NCI-H2029 treated with DMSO at 0.1 percent for 48 hours (cell line): ENCODE data around the gene NFATC2IP.
"Not testable (repeated sequence)": the region's sequence is repeated elsewhere in the genome, so short reads cannot be mapped to it uniquely, and the experiment has no call there.

ENCODE experiments used
- DNase-seq: peaks from one replicate; lab custom pipeline; 2025; lab: John Stamatoyannopoulos, UW

The NFATC2IP gene

GRCh38 chr16:28999577-28999976, 48.8 kb downstream of the NFATC2IP start:
- DNase-seq, result no peak

- DNase-seq, result no peak
Observed at GRCh38 chr16:29000019-29000418, 49.3 kb downstream of the NFATC2IP start.

DNA sequence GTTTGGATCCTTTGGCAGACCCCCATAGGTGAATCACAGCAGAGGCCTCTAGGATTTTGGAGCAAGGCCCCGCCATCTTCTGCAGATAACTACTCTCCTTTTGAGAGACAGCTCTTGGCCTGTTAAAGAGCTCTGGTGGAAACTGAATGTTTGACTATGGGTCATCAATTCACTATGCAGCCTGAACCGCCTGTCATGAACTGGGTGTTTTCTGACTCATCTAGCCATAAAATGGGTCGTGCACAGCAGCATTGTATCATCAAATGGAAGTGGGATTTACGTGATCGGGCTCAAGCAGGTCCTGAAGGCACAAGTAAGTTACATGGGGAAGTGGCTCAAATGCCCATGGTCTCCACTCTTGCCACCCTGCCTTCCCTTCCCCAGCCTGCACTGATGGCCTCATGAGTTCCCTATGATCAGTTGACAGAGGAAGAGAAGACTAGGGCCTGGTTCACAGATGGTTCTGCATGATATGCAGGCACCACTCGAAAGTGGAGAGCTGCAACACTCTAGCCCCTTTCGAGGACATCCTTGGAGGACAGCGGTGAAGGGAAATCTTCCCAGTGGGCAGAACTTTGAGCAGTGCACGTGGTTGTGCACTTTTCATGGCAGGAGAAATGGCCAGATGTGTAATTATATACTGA, 53.9 kb downstream of the NFATC2IP start:
- not testable (repeated sequence) for DNase-seq

DNA sequence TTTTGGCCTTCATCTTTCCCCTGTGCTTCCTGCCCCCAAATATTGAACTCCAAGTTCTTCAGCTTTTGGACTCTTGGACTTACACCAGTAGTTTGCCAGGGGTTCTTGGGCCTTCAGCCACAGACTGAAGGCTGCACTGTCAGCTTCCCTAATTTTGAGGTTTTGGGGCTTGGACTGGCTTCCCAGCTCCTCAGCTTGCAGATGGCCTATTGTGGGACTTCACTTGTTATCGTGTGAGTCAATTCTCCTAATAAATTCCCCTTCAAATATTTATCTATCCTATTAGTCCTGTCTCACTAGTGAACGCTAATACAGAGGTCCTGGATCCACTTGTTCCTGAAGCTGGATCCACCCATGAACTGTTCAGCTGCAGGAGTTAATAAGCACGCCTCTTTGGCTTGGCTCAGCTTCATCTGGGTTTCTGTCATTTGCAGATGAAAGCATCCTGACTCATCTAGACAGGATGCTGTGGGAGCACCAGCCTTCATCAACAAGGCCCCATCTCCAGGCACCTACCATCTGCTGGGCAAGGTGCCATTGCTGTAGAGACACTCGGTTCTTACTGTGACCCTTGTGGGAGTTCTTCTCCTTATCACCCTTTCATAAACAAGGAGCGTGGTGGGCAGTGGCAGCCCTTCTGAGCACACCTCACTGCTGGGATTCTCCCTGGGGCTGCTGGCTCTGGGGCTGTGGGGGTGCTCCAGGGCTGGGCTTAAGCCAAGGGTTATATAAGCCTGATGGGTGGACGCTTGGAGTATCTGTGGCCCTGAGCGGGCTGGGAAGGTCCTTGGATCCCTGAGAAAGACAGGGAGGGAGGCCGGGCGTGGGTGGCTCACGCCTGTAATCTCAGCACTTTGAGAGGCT, 57.2 kb downstream of the NFATC2IP start:
- DNase-seq, result no peak

GRCh38 chr16:29009050-29009837, 58.5 kb downstream of the NFATC2IP start:
- DNase-seq, result no peak

DNA sequence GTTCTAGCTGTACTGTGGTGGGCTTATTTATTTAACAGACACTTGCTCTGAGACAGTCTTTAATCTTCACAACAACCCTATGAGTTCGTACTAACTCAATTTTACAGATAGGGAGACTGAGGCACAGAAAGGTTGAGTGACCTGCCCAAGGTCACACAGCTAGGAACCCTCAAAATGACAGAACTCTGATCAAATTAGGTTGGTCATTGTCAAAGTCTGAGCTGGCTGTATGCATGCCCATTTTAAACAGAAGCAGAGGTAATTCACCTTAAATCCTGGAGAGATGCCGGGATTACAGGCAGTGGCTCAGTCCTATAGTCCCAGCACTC, 59.1 kb downstream of the NFATC2IP start:
- DNase-seq, result no peak

DNA sequence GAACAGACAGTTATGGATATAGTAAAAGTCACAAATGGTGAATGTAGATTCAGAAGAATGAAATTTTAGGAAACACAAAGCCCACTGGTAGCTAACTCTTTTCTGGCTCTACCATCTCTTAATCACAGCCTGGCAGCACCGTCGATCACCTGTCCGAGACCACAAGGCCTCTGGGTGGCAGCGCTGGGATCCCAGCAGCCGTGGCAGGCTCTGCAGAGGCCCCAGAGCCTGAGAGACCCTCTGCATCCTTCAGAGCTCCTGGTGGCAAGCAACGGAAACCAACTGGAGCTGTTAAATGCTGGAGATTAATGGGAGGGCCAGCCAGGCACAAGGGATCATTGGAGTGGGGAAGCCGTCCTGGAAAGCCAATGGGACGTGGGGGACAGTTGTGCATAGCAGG, 60.4 kb downstream of the NFATC2IP start:
- DNase-seq, result no peak

DNA sequence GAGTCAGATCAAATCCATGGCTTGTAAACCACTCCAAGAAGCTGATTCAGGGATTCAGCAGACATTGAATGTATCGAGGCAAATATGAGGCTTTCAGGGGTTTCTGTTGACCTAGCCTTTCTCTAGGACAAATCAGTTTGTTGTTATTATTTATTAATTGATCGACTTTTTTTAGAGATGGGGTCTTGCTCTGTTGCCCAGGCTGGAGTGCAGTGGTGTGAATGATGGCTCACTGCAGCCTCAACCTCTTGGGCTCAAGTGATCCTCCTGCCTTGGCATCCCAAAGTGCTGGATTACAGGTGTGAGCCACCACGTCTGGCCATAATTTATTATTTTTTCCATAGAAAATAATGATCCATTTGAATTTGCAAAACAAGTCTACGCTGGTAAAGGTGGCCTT, 61.1 kb downstream of the NFATC2IP start:
- no peak for DNase-seq

DNA sequence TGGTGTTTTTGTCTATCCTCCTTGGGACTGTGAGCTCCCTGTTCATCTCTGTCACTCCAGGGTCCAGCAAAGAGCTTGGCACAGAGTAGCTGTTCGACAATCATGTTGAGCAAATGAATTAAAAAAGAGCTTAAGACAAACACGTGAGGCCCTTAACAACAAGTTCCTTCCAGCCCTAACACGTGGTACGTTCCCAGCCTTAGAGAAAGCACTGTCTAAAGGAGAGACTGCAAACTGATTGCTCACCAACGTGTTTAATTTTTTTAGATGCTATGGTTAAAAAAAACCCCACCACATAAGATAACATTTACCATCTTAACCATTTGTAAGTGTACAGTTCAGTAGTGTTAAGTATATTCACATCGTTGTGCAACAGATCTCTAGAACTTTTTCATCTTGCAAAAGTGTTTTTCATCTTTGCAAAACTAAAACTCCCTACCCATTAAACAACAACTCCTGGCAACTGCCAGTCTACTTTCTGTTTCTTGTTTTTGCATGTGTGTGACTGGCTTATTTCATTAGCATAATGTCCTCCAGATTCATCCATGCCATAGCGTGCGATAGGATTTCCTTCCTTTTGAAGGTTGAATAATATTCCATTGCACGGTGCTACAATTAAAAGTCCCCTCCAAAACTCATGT, 62.3 kb downstream of the NFATC2IP start:
- DNase-seq, result no peak

DNA sequence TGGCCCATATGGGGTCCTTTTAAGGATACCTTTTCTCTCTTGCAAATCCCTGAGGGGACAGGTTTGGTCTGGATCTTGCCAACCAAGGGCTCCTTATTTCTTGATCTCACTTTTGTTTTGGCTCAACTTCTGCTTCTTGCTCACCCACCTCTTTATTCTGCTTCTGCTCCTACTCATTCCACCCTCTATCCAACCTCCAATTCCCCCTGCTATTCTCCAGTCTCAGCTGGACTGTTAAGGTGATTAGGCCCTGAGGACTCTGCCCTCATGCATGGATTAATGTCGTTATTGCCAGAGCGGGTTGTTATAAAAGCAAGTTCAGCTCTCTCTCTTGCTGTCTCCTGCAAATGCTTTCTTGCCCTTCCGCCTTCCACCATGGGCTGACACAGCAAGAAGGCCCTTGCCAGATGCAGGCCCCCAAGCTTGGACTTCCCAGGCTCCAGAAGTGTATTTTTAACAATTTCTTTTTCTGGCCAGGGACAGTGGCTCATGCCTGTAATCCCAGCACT, 63.9 kb downstream of the NFATC2IP start:
- no peak for DNase-seq
